Measurements from ENCODE around the gene OSBPL6.

Gene OSBPL6

GRCh38 chr2:178359192-178359912 lies 165.0 kb downstream of the OSBPL6 start:
- DNase-seq (ENCODE audit: low spot score): no peak

- DNase-seq (ENCODE audit: low spot score): no peak
Observed at GRCh38 chr2:178361588-178361987, 167.3 kb downstream of the OSBPL6 start.

GRCh38 chr2:178363252-178363651 lies 168.9 kb downstream of the OSBPL6 start:
- DNase-seq (ENCODE audit: low spot score): no peak

- DNase-seq (ENCODE audit: low spot score): no peak
Observed at GRCh38 chr2:178365116-178365515, 170.8 kb downstream of the OSBPL6 start.

- DNase-seq (ENCODE audit: low spot score): no peak
Observed at GRCh38 chr2:178366412-178366811, 172.1 kb downstream of the OSBPL6 start.

- DNase-seq (ENCODE audit: low spot score): no peak
Observed at GRCh38 chr2:178367344-178367743, 173.0 kb downstream of the OSBPL6 start.

GRCh38 chr2:178374865-178375264 lies 180.6 kb downstream of the OSBPL6 start:
- DNase-seq (ENCODE audit: low spot score): no peak

GRCh38 chr2:178377046-178377445 lies 182.7 kb downstream of the OSBPL6 start:
- DNase-seq (ENCODE audit: low spot score): no peak

GRCh38 chr2:178379162-178380004 lies 185.1 kb downstream of the OSBPL6 start:
- no peak for DNase-seq (ENCODE audit: low spot score)

GRCh38 chr2:178380763-178381162 lies 186.5 kb downstream of the OSBPL6 start:
- DNase-seq (ENCODE audit: low spot score): no peak

GRCh38 chr2:178383718-178384117 lies 189.4 kb downstream of the OSBPL6 start:
- no peak for DNase-seq (ENCODE audit: low spot score)

- no peak for DNase-seq (ENCODE audit: low spot score)
Observed at GRCh38 chr2:178385595-178386148, 191.4 kb downstream of the OSBPL6 start.

GRCh38 chr2:178386986-178387597 lies 192.8 kb downstream of the OSBPL6 start:
- DNase-seq (ENCODE audit: low spot score): no peak

GRCh38 chr2:178388287-178388686 lies 194.0 kb downstream of the OSBPL6 start:
- no peak for DNase-seq (ENCODE audit: low spot score)

- DNase-seq (ENCODE audit: low spot score): no peak
Observed at GRCh38 chr2:178391701-178392100, 197.4 kb downstream of the OSBPL6 start.

GRCh38 chr2:178392215-178392614 lies 197.9 kb downstream of the OSBPL6 start:
- peak; percentile 10 for DNase-seq (ENCODE audit: low spot score)

GRCh38 chr2:178394859-178395258 lies 200.5 kb downstream of the OSBPL6 start:
- no peak for DNase-seq (ENCODE audit: low spot score)

GRCh38 chr2:178395295-178395694 lies 201.0 kb downstream of the OSBPL6 start:
- no peak for DNase-seq (ENCODE audit: low spot score)

- no peak for DNase-seq (ENCODE audit: low spot score)
Observed at GRCh38 chr2:178395941-178396570, 201.7 kb downstream of the OSBPL6 start.

- DNase-seq (ENCODE audit: low spot score): peak; percentile 45
Observed at GRCh38 chr2:178397002-178397605, 202.8 kb downstream of the OSBPL6 start.

GRCh38 chr2:178401994-178402437 lies 207.7 kb downstream of the OSBPL6 start:
- no peak for DNase-seq (ENCODE audit: low spot score)
